Mesenchymal stem cell (in vitro differentiated cells and primary cell): ENCODE measurements around the gene ARHGAP9.
A peak's percentile ranks its signal among the peaks of the same experiment; 100 is the strongest.

ENCODE experiments used
- DNase-seq: peaks from one replicate; pipeline ENCODE4 v3.0.0-alpha.2; 2013
- H2AFZ ChIP-seq: one replicate; pipeline ENCODE4 v1.6.1; 2013; ENCODE audit warnings: low read depth, mild to moderate bottlenecking, control low read depth, inconsistent platforms, low read length, moderate library complexity
- H2AK5ac ChIP-seq: 2 replicates; pipeline ENCODE4 v1.6.1; 2013; ENCODE audit warnings: low read length, moderate library complexity, mild to moderate bottlenecking, inconsistent platforms; ENCODE audit not compliant: severe bottlenecking
- H2BK120ac ChIP-seq: one replicate; pipeline ENCODE4 v1.6.1; 2013; ENCODE audit warnings: low read depth, mild to moderate bottlenecking, inconsistent platforms, low read length, moderate library complexity
- H2BK12ac ChIP-seq, 2 experiments: one replicate each; pipeline ENCODE4 v1.6.1; 2013; ENCODE audit warnings: inconsistent platforms in 2 of 2, low read length in 2 of 2, mild to moderate bottlenecking in 2 of 2, moderate library complexity in 2 of 2, control low read depth in 1 of 2
- H2BK15ac ChIP-seq: one replicate; pipeline ENCODE4 v1.6.1; 2013; ENCODE audit warnings: mild to moderate bottlenecking, low read depth, inconsistent platforms; ENCODE audit not compliant: poor library complexity, severe bottlenecking
- H2BK5ac ChIP-seq: 2 replicates; pipeline ENCODE4 v1.6.1; 2013; ENCODE audit warnings: low read depth, mild to moderate bottlenecking, low read length, control low read depth, inconsistent platforms; ENCODE audit not compliant: poor library complexity, severe bottlenecking
- H3K14ac ChIP-seq, 2 experiments: one replicate each; pipeline ENCODE4 v1.6.1; 2013; ENCODE audit warnings: inconsistent platforms in 2 of 2, low read length in 2 of 2, control low read depth in 1 of 2, mild to moderate bottlenecking in 1 of 2, moderate library complexity in 1 of 2
- H3K18ac ChIP-seq, 2 experiments: one replicate each; pipeline ENCODE4 v1.6.1; 2013; ENCODE audit warnings: inconsistent platforms in 2 of 2, low read length in 2 of 2, control low read depth in 1 of 2, low read depth in 1 of 2, mild to moderate bottlenecking in 1 of 2
- H3K23ac ChIP-seq, 2 experiments: one replicate each; pipeline ENCODE4 v1.6.1; 2013; ENCODE audit warnings: inconsistent platforms in 2 of 2, low read length in 2 of 2, mild to moderate bottlenecking in 2 of 2, moderate library complexity in 2 of 2, control low read depth in 1 of 2
- H3K27ac ChIP-seq: 2 replicates; pipeline ENCODE4 v1.5.1; 2013; ENCODE audit warnings: mild to moderate bottlenecking, moderate library complexity, low read length, control low read depth, inconsistent platforms; ENCODE audit not compliant: poor library complexity, severe bottlenecking
- H3K27me3 ChIP-seq, 2 experiments: 2 replicates each; pipeline versions ENCODE4 v1.6.1 to v1.7.0; 2013; ENCODE audit warnings: low read length in 2 of 2, mild to moderate bottlenecking in 2 of 2, moderate library complexity in 2 of 2, control low read depth in 1 of 2, inconsistent platforms in 1 of 2; ENCODE audit not compliant: control insufficient read depth in 1 of 2, insufficient read depth in 1 of 2
- H3K36me3 ChIP-seq, 2 experiments: 2 replicates each; pipeline versions ENCODE4 v1.6.1 to v1.7.0; 2013; ENCODE audit warnings: low read length in 2 of 2, control low read depth in 1 of 2, inconsistent platforms in 1 of 2, low read depth in 1 of 2, mild to moderate bottlenecking in 1 of 2; ENCODE audit not compliant: insufficient read depth in 2 of 2, control insufficient read depth in 1 of 2
- H3K4ac ChIP-seq, 2 experiments: one replicate each; pipeline ENCODE4 v1.6.1; 2013; ENCODE audit warnings: inconsistent platforms in 2 of 2, low read length in 2 of 2, mild to moderate bottlenecking in 2 of 2, moderate library complexity in 2 of 2, control low read depth in 1 of 2, low read depth in 1 of 2
- H3K4me1 ChIP-seq: 2 replicates; pipeline ENCODE4 v1.6.1; 2013; ENCODE audit warnings: low read depth, low read length, control low read depth; ENCODE audit not compliant: control insufficient read depth, insufficient read depth
- H3K4me2 ChIP-seq: 2 replicates; pipeline ENCODE4 v1.6.1; 2013; ENCODE audit warnings: low read length, mild to moderate bottlenecking, inconsistent platforms; ENCODE audit not compliant: poor library complexity, severe bottlenecking
- H3K4me3 ChIP-seq, 2 experiments: 2 replicates each; pipeline versions ENCODE4 v1.5.1 to v1.7.0; 2013; ENCODE audit warnings: low read length in 2 of 2, mild to moderate bottlenecking in 2 of 2, control low read depth in 1 of 2, low read depth in 1 of 2; ENCODE audit not compliant: insufficient read depth in 1 of 2
- H3K79me1 ChIP-seq: replicated peaks from 2 replicates; pipeline ENCODE4 v1.6.1; 2013; ENCODE audit warnings: mild to moderate bottlenecking, control low read depth, low read length, inconsistent platforms; ENCODE audit not compliant: poor library complexity, severe bottlenecking
- H3K9ac ChIP-seq: 2 replicates; pipeline ENCODE4 v1.7.0; 2013; ENCODE audit warnings: mild to moderate bottlenecking, low read length, moderate library complexity
- H3K9me3 ChIP-seq: 2 replicates; pipeline ENCODE4 v1.7.0; 2013; ENCODE audit warnings: mild to moderate bottlenecking, low read length; ENCODE audit not compliant: control insufficient read depth
- H4K8ac ChIP-seq: one replicate; pipeline ENCODE4 v1.6.1; 2013; ENCODE audit warnings: inconsistent platforms, mild to moderate bottlenecking, low read length, moderate library complexity
- H4K91ac ChIP-seq: one replicate; pipeline ENCODE4 v1.6.1; 2013; ENCODE audit warnings: mild to moderate bottlenecking, low read length, inconsistent platforms
- WGBS: methylation state at CpG from one replicate; pipeline ENCODE4 v1.1.7; 2013; ENCODE audit warnings: mixed read lengths; 5-methylcytosine and 5-hydroxymethylcytosine counted together

The ARHGAP9 gene

DNA sequence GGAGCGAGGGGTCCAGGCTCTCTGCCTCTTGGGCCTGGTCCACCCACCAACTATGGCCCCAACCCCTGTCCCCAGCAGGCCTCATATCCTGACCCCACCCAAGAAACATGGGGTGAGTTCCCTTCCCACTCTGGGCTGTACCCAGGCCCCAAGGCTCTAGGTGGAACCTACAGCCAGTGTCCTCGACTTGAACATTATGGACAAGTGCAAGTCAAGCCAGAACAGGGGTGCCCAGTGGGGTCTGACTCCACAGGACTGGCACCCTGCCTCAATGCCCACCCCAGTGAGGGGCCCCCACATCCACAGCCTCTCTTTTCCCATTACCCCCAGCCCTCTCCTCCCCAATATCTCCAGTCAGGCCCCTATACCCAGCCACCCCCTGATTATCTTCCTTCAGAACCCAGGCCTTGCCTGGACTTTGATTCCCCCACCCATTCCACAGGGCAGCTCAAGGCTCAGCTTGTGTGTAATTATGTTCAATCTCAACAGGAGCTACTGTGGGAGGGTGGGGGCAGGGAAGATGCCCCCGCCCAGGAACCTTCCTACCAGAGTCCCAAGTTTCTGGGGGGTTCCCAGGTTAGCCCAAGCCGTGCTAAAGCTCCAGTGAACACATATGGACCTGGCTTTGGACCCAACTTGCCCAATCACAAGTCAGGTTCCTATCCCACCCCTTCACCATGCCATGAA, 8.6 kb downstream of the ARHGAP9 start:
- peaks cover 84 to 95% of the 10 kb centered on the region in 2 experiments for H3K27me3 ChIP-seq
- no peak for DNase-seq
- 86% methylated on average over 3 of the region's 4 CpGs for WGBS
- H2AK5ac ChIP-seq: no peak overlapping the region
- H3K18ac ChIP-seq: no peak overlapping the region
- no peak overlapping the region for H3K4me2 ChIP-seq
- no peak overlapping the region for H2BK12ac ChIP-seq
- no peak overlapping the region for H3K14ac ChIP-seq
- no peak overlapping the region for H2AFZ ChIP-seq
- no peak overlapping the region for H4K8ac ChIP-seq
- no peak overlapping the region for H3K4me3 ChIP-seq
- H3K9ac ChIP-seq: no peak overlapping the region
- H3K36me3 ChIP-seq: no peaks in the 10 kb centered on the region
- H3K9me3 ChIP-seq: no peaks in the 10 kb centered on the region
- no peak overlapping the region for H4K91ac ChIP-seq
- H2BK15ac ChIP-seq: no peak overlapping the region
- H3K4me1 ChIP-seq: peaks cover 11% of the 10 kb centered on the region
- no peak overlapping the region for H2BK120ac ChIP-seq
- H2BK5ac ChIP-seq: no peak overlapping the region
- no peaks in the 10 kb centered on the region for H3K79me1 ChIP-seq
- no peak overlapping the region for H3K4ac ChIP-seq
- H3K27ac ChIP-seq: no peak overlapping the region
- H3K23ac ChIP-seq: no peak overlapping the region

DNA sequence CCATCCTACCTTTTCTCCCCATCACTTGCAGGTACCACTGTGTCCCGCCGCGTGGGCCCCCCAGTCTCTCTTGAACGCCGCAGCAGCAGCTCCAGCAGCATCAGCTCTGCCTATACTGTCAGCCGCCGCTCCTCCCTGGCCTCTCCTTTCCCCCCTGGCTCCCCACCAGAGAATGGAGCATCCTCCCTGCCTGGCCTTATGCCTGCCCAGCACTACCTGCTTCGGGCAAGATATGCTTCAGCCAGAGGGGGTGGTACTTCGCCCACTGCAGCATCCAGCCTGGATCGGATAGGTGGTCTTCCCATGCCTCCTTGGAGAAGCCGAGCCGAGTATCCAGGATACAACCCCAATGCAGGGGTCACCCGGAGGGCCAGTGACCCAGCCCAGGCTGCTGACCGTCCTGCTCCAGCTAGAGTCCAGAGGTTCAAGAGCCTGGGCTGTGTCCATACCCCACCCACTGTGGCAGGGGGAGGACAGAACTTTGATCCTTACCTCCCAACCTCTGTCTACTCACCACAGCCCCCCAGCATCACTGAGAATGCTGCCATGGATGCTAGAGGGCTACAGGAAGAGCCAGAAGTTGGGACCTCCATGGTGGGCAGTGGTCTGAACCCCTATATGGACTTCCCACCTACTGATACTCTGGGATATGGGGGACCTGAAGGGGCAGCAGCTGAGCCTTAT, 9.2 kb downstream of the ARHGAP9 start:
- Histone ChIP-seq H3K23ac (no peak overlapping the region), H2BK12ac (no peak overlapping the region), H3K4me3 (no peak overlapping the region), H3K4ac (no peak overlapping the region), H4K91ac (no peak overlapping the region), H3K14ac (no peak overlapping the region), H2AK5ac (no peak overlapping the region), H4K8ac (no peak overlapping the region), H2BK120ac (no peak overlapping the region), H2BK5ac (no peak overlapping the region), H3K27ac (no peak overlapping the region), H3K27me3 (peaks cover 84 to 95% of the 10 kb centered on the region in 2 experiments), H3K36me3 (no peaks in the 10 kb centered on the region), H3K18ac (no peak overlapping the region), H2AFZ (no peak overlapping the region), H2BK15ac (no peak overlapping the region), H3K79me1 (no peaks in the 10 kb centered on the region), H3K4me1 (peaks cover 4% of the 10 kb centered on the region), H3K9ac (no peak overlapping the region), H3K9me3 (no peaks in the 10 kb centered on the region), H3K4me2 (no peak overlapping the region)
- DNase-seq: no peak
- 90% methylated on average over 14 of the region's 14 CpGs for WGBS

GRCh38 chr12:57469296-57470164, 10.1 kb downstream of the ARHGAP9 start:
- Histone ChIP-seq H4K91ac (no peak overlapping the region), H4K8ac (no peak overlapping the region), H2BK5ac (no peak overlapping the region), H3K4ac (no peak overlapping the region), H3K4me3 (no peak overlapping the region), H2BK120ac (no peak overlapping the region), H3K4me1 (no peaks in the 10 kb centered on the region), H3K14ac (no peak overlapping the region), H3K27ac (no peak overlapping the region), H2BK15ac (no peak overlapping the region), H3K4me2 (no peak overlapping the region), H2AFZ (no peak overlapping the region), H3K9ac (no peak overlapping the region), H3K18ac (no peak overlapping the region), H3K9me3 (no peaks in the 10 kb centered on the region), H3K27me3 (peaks cover 84 to 95% of the 10 kb centered on the region in 2 experiments), H2BK12ac (no peak overlapping the region), H3K23ac (peak overlapping the region in 1 of 2 experiments; percentile 64), H3K79me1 (no peaks in the 10 kb centered on the region), H2AK5ac (no peak overlapping the region), H3K36me3 (no peaks in the 10 kb centered on the region)
- no peak for DNase-seq
- WGBS: 89% methylated on average over 10 of the region's 10 CpGs

DNA sequence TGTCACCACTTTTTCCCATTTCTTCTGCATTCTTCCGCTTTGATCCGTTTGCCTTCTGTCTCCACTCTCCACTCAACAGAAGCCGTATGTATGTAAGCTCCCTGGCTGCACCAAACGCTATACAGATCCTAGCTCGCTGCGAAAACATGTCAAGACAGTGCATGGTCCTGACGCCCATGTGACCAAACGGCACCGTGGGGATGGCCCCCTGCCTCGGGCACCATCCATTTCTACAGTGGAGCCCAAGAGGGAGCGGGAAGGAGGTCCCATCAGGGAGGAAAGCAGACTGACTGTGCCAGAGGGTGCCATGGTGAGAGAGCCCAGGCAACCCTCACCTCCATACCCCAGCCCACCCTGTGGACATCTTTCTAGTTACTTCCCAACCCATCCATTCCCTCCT, 11.8 kb downstream of the ARHGAP9 start:
- Histone ChIP-seq H4K91ac (no peak overlapping the region), H3K79me1 (no peaks in the 10 kb centered on the region), H3K4me3 (no peak overlapping the region), H3K9ac (no peak overlapping the region), H4K8ac (no peak overlapping the region), H3K23ac (no peak overlapping the region), H3K4me2 (no peak overlapping the region), H2BK15ac (no peak overlapping the region), H2AFZ (no peak overlapping the region), H2BK5ac (no peak overlapping the region), H3K27me3 (peaks cover 70 to 91% of the 10 kb centered on the region in 2 experiments), H3K4ac (no peak overlapping the region), H3K4me1 (no peaks in the 10 kb centered on the region), H2AK5ac (no peak overlapping the region), H2BK12ac (no peak overlapping the region), H3K27ac (no peak overlapping the region), H3K9me3 (no peaks in the 10 kb centered on the region), H3K14ac (no peak overlapping the region), H3K18ac (no peak overlapping the region), H2BK120ac (no peak overlapping the region), H3K36me3 (no peaks in the 10 kb centered on the region)
- DNase-seq: no peak
- 86% methylated on average over 11 of the region's 11 CpGs for WGBS
